Kidney epithelial cell (primary cell): ENCODE data around the gene VWA7. TPM values are rescaled to one million over a fixed set of nuclear protein-coding genes. Genes with fewer than 3 reads are reported as not detected.

Experiments
- DNase-seq: peaks from one replicate; pipeline ENCODE4 v3.0.0-alpha.2; 2010; ENCODE audit warnings: low read depth
- H3K27me3 ChIP-seq: 2 replicates; pipeline ENCODE4 v1.6.0; 2011; ENCODE audit warnings: low read length; ENCODE audit not compliant: control insufficient read depth, insufficient read depth
- H3K36me3 ChIP-seq: 2 replicates; pipeline ENCODE4 v1.5.1; 2011; ENCODE audit warnings: low read length; ENCODE audit not compliant: control insufficient read depth, insufficient read depth
- H3K4me3 ChIP-seq: 2 replicates; pipeline ENCODE4 v1.5.1; 2011; ENCODE audit warnings: low read depth, mild to moderate bottlenecking, control low read depth, low read length
- total RNA-seq: library from RNA; depleted of rRNA; stranded (reverse); fragments of >200 nt; gene quantifications from 2 replicates; pipeline ENCODE4 v1.2.3, GENCODE V29; 2015
- TF ChIP-seq, protein P1 (sequence below): IDR thresholded peaks from 2 replicates; pipeline ENCODE4 v1.5.1; 2011; ENCODE audit warnings: mild to moderate bottlenecking, moderate library complexity, low read length, control low read depth, inconsistent platforms; ENCODE audit not compliant: insufficient read depth, poor library complexity, severe bottlenecking

Gene VWA7
- total RNA-seq, 1 donor from 2014 or later = 3.1 TPM

DNA sequence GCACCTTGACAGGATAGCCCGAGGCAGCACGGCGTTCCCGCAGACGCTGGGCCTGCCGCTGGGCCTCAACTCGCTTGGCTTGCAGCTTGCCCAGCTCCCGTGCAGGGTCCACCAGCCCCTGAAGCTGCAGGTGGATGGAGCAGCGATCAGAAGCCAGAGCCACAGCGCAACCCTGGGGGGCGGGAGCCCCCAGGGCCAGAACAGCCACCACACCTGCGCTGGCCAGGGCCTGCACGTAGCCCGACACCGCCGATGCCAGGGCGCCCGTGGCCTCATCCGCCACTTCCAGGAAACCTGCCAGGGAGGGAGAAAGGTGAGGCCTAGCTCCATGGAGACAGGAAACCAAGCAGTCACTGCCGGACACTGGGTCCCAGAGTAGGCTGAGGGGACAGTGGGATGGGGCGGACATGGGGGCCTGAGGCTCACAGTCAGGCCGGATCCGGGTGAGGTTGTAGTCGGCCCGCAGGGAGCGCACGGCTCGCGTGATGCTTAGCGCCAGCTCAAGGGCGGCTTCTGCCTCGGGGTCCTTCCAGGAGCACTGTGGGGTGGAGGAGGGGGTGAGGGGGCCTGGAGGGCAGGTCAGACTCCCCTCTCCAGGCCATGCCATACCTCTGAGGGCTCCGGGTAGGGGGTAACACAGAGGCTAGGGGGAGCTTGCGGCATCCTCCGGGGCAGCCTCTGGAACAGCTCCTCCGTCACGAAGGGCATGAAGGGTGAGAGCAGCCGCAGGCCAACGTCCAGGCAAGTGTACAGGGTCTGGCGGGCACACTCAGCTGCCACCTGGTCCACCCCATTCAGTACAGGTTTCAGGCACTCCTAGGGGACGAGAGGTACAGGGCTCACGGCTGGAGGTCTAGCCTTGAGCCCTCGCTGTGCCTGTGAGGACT, 2.1 kb upstream of the VWA7 start:
- H3K4me3 ChIP-seq = no peak overlapping the region
- DNase-seq = no peak
- peaks cover 9% of the 10 kb centered on the region for H3K36me3 ChIP-seq
- TF ChIP-seq, protein P1, sequence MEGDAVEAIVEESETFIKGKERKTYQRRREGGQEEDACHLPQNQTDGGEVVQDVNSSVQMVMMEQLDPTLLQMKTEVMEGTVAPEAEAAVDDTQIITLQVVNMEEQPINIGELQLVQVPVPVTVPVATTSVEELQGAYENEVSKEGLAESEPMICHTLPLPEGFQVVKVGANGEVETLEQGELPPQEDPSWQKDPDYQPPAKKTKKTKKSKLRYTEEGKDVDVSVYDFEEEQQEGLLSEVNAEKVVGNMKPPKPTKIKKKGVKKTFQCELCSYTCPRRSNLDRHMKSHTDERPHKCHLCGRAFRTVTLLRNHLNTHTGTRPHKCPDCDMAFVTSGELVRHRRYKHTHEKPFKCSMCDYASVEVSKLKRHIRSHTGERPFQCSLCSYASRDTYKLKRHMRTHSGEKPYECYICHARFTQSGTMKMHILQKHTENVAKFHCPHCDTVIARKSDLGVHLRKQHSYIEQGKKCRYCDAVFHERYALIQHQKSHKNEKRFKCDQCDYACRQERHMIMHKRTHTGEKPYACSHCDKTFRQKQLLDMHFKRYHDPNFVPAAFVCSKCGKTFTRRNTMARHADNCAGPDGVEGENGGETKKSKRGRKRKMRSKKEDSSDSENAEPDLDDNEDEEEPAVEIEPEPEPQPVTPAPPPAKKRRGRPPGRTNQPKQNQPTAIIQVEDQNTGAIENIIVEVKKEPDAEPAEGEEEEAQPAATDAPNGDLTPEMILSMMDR = no peak
- H3K27me3 ChIP-seq = no peaks in the 10 kb centered on the region

DNA sequence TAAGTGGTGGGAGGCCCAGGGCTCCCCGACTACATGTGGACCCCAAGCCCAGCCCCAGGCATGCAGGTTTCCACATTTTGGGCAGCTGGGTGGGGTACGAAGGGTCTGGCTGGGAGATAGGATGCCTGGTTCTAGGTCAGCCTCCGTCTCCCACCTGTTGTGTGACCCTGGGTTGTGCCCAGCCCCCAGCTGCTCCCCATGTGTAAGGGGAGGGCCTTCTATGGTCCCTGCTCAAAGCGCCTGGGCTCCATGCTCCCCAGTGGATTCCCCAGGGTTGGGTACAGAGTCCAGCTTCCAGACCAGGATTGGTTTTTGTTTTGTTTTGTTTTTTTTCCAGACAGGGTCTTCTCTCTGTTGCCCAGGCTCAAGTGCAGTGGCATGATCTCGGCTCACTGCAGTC, 1.1 kb upstream of the VWA7 start:
- peaks cover 9% of the 10 kb centered on the region for H3K36me3 ChIP-seq
- TF ChIP-seq, protein P1 = no peak
- H3K27me3 ChIP-seq = no peaks in the 10 kb centered on the region
- H3K4me3 ChIP-seq = no peak overlapping the region
- no peak for DNase-seq

DNA sequence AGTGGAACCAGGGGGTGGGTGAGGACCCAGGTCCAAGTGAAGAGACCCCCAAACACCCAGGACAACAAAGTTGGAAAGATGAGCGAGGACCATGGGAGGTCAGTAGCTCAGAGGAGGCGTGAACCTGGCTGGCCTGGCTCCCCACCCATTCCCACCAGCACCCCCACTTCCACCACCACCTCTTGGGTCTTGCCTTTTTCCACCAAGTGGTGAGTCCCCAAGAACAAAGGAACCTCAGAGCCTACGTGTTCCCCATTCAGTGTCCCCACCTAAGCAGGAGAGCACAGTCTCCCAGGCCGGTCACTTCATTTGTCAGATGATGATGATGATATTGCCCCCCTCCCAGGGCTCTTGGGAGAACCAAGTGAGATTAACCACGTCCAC, 531 bp upstream of the VWA7 start:
- TF ChIP-seq, protein P1 = no peak
- Histone ChIP-seq H3K4me3 (no peak overlapping the region), H3K27me3 (no peaks in the 10 kb centered on the region), H3K36me3 (peaks cover 9% of the 10 kb centered on the region)
- no peak for DNase-seq

DNA sequence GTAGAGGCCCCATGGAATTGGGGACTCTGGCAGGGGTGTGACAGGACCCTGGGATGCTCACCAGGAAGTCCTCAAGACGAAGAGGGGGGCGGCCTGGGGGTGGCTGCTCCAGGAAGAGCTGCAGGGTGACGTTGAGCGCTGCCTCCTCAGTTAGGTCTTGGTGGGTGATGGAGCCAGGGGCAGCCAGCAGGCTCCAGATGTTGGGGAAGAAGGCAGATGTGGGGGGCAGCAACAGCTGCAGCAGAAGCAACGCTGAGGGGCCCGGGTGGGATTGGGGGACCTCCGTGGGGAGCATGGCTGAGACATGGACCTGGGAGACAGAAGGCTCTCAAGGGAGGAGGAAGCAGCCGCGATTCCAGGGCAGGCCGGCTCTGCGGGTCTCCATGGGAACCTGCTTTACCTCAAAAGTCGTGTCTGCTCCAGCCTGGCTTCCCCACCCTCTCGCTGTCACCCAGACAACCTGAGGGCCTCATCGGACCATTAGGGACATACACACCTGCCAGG, 591 bp downstream of the VWA7 start:
- Histone ChIP-seq H3K36me3 (peaks cover 2% of the 10 kb centered on the region), H3K27me3 (no peaks in the 10 kb centered on the region), H3K4me3 (peak overlapping the region; percentile 8)
- no peak for DNase-seq
- TF ChIP-seq, protein P1 = no peak

DNA sequence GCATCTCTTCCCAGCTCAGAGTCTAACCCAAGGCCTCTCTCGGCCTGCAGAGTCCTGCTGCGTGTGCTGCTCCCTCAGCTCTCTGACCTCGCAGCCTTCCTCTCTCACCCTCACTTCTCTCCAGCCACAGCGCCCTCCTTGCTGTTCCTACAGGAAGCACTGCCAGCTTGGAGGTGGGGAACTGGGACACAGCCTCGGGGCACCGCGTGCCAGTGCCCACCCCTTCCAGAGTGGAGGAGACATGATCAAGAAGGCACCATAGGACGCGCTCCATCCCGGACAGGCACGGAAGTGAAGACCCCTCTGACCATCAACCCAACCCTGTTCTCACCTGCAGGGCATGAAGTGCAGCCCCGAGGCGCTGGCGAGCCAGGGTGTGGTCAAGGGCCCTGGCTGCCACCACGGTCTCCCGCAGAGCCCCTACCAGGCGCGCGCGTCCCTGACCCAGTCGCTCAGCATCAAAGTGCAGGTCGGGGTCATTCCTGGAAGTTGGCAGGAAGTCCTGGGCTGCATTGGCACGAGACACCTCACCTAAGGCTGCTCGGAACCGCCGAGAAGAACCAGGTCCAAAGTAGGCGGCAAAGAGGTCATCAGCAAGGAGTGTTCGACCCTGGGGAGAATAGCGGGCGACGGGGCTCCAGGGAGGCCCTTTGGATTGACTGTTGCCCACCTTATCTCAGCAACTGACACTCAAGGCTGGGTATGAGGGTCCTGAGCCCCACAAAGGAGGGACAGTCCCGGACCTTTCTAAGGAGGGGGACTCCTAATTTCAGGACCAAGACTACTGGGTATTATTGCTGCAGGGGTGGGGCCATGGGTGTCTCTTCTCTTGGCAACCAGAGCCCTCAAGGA, 1.3 kb downstream of the VWA7 start:
- no peak overlapping the region for H3K4me3 ChIP-seq
- no peak for DNase-seq
- TF ChIP-seq, protein P1 = no peak
- H3K36me3 ChIP-seq = peaks cover 2% of the 10 kb centered on the region
- no peaks in the 10 kb centered on the region for H3K27me3 ChIP-seq
